GM23338 (cell line): Measurements from ENCODE around the gene SLC8A1.

Experiments
- CREB1 ChIP-seq: fragments of 250-450 bp; sonication (Bioruptor Pico); IDR thresholded peaks from 2 replicates; pipeline ENCODE4 v1.5.0; 2020; ENCODE audit warnings: low read depth, mild to moderate bottlenecking, moderate library complexity
- CTCF ChIP-seq, 2 experiments: fragments of 200-600 bp in 1 of 2; sonication (generic) in 1 of 2; conservative IDR thresholded peaks; 2 replicates each; pipeline versions ENCODE4 v1.5.1 to v1.6.1; 2016 to 2017; ENCODE audit warnings: antibody characterized with exemption in 2 of 2, low read depth in 2 of 2, mild to moderate bottlenecking in 2 of 2, moderate library complexity in 1 of 2
- ETS1 ChIP-seq: IDR thresholded peaks from 2 replicates; pipeline ENCODE4 v1.6.1; 2016; ENCODE audit warnings: antibody characterized with exemption
- EZH2 ChIP-seq: fragments of 200-600 bp; sonication (generic); IDR thresholded peaks from one replicate; pipeline ENCODE4 v1.8.0; 2017; ENCODE audit warnings: antibody characterized with exemption, mild to moderate bottlenecking, low read depth; ENCODE audit not compliant: unreplicated experiment
- EZH2phosphoT487 ChIP-seq: fragments of 200-600 bp; sonication (generic); IDR thresholded peaks from one replicate; pipeline ENCODE4 v1.8.1; 2018; ENCODE audit warnings: antibody characterized with exemption; ENCODE audit not compliant: unreplicated experiment
- POLR2AphosphoS5 ChIP-seq: IDR thresholded peaks from 2 replicates; pipeline ENCODE4 v1.6.1; 2016; ENCODE audit warnings: antibody characterized with exemption, low read depth
- REST ChIP-seq: IDR thresholded peaks from one replicate; pipeline ENCODE4 v1.6.1; 2018; ENCODE audit warnings: antibody characterized with exemption; ENCODE audit not compliant: unreplicated experiment
- ZNF331 ChIP-seq: fragments of 250-450 bp; sonication (Bioruptor Pico); IDR thresholded peaks from 2 replicates; pipeline ENCODE4 v1.5.0; 2020; ENCODE audit warnings: low read depth, mild to moderate bottlenecking, moderate library complexity
- ZNF462 ChIP-seq: fragments of 250-450 bp; sonication (Bioruptor Pico); IDR thresholded peaks from 2 replicates; pipeline ENCODE4 v1.5.0; 2020; ENCODE audit warnings: mild to moderate bottlenecking, moderate library complexity

- TF ChIP-seq EZH2phosphoT487 (no peak), CTCF (conservative IDR thresholded peaks at IDR 0.05; ENCODE audit: low read depth in 2 of 2) (no peak), EZH2 (no peak), POLR2AphosphoS5 (no peak), ZNF331 (CRISPR knock-in tag) (no peak), CREB1 (CRISPR knock-in tag) (no peak), REST (no peak), ZNF462 (CRISPR knock-in tag) (no peak), ETS1 (no peak)
Observed at GRCh38 chr2:40048506-40048905, 403.4 kb downstream of the SLC8A1 start.
